ENCODE measurements around the gene VWC2L. TPM values are rescaled to one million over a fixed set of nuclear protein-coding genes. Genes with fewer than 3 reads are reported as not detected.

VWC2L gene
- polyA plus RNA-seq, 1 donor from 2014 or later = 0.31 TPM

- Histone ChIP-seq H3K27ac (ENCODE audit: low read length) (no peak overlapping the region), H3K27me3 (ENCODE audit: insufficient read depth, low read depth, low read length) (no peaks in the 10 kb centered on the region), H3K9ac (ENCODE audit: low read length) (no peak overlapping the region), H3K9me2 (ENCODE audit: insufficient read depth, low read length) (no peaks in the 10 kb centered on the region), H3K4me3 (ENCODE audit: low read length) (no peak overlapping the region), H4K20me1 (ENCODE audit: insufficient read depth) (no peaks in the 10 kb centered on the region), H3K79me2 (replicated peaks; ENCODE audit: insufficient read depth, low read length) (no peaks in the 10 kb centered on the region), H2AFZ (ENCODE audit: low read depth, low read length) (no peak overlapping the region), H3F3A (ENCODE audit: insufficient read depth, low read length, poor library complexity, severe bottlenecking) (no peaks in the 10 kb centered on the region), H3K36me3 (ENCODE audit: insufficient read depth, low read length) (no peaks in the 10 kb centered on the region), H3K4me2 (ENCODE audit: low read length) (no peak overlapping the region), H3K9me3 (ENCODE audit: low read length) (no peaks in the 10 kb centered on the region)
- TF ChIP-seq MXI1 (conservative IDR thresholded peaks at IDR 0.05; ENCODE audit: poor library complexity, severe bottlenecking) (no peak), POLR2AphosphoS5 (IDR thresholded peaks at IDR 0.05) (no peak), RAD21 (conservative IDR thresholded peaks at IDR 0.05) (no peak), TAF1 (IDR thresholded peaks at IDR 0.05; ENCODE audit: low read depth) (no peak), EZH2 (IDR thresholded peaks at IDR 0.05; ENCODE audit: borderline replicate concordance, insufficient read depth, low read length, poor library complexity, severe bottlenecking) (no peak), CTCF (IDR thresholded peaks at IDR 0.05; ENCODE audit: poor library complexity, severe bottlenecking) (no peak), SMC3 (conservative IDR thresholded peaks at IDR 0.05; ENCODE audit: poor library complexity) (no peak), EP300 (conservative IDR thresholded peaks at IDR 0.05; ENCODE audit: poor library complexity, severe bottlenecking) (no peak)
- TF ChIP-seq, protein P1, sequence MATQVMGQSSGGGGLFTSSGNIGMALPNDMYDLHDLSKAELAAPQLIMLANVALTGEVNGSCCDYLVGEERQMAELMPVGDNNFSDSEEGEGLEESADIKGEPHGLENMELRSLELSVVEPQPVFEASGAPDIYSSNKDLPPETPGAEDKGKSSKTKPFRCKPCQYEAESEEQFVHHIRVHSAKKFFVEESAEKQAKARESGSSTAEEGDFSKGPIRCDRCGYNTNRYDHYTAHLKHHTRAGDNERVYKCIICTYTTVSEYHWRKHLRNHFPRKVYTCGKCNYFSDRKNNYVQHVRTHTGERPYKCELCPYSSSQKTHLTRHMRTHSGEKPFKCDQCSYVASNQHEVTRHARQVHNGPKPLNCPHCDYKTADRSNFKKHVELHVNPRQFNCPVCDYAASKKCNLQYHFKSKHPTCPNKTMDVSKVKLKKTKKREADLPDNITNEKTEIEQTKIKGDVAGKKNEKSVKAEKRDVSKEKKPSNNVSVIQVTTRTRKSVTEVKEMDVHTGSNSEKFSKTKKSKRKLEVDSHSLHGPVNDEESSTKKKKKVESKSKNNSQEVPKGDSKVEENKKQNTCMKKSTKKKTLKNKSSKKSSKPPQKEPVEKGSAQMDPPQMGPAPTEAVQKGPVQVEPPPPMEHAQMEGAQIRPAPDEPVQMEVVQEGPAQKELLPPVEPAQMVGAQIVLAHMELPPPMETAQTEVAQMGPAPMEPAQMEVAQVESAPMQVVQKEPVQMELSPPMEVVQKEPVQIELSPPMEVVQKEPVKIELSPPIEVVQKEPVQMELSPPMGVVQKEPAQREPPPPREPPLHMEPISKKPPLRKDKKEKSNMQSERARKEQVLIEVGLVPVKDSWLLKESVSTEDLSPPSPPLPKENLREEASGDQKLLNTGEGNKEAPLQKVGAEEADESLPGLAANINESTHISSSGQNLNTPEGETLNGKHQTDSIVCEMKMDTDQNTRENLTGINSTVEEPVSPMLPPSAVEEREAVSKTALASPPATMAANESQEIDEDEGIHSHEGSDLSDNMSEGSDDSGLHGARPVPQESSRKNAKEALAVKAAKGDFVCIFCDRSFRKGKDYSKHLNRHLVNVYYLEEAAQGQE (IDR thresholded peaks at IDR 0.05; ENCODE audit: borderline replicate concordance) = no peak
These were observed 217.2 kb downstream of the VWC2L start for GRCh38 chr2:214628091-214628490.
